Fibroblast of villous mesenchyme (primary cell): ENCODE data around the gene AFM. TPM values are rescaled to one million over a fixed set of nuclear protein-coding genes. Genes with fewer than 3 reads are reported as not detected.

Experiments
- DNase-seq: peaks from one replicate; pipeline ENCODE4 v3.0.0-alpha.2; 2010; ENCODE audit warnings: low read depth
- H3K4me3 ChIP-seq: 2 replicates; pipeline ENCODE4 v1.5.1; 2011; ENCODE audit warnings: low read depth, mild to moderate bottlenecking, low read length
- total RNA-seq: library from RNA; depleted of rRNA; stranded (reverse); fragments of >200 nt; gene quantifications from 2 replicates; pipeline ENCODE4 v1.2.3, GENCODE V29; 2012
- TF ChIP-seq, protein P1 (sequence below): IDR thresholded peaks from 2 replicates; pipeline ENCODE4 v1.5.1; 2012; ENCODE audit warnings: low read depth, mild to moderate bottlenecking, low read length; ENCODE audit not compliant: insufficient read depth

The AFM gene
- total RNA-seq, 1 donor: not detected

DNA sequence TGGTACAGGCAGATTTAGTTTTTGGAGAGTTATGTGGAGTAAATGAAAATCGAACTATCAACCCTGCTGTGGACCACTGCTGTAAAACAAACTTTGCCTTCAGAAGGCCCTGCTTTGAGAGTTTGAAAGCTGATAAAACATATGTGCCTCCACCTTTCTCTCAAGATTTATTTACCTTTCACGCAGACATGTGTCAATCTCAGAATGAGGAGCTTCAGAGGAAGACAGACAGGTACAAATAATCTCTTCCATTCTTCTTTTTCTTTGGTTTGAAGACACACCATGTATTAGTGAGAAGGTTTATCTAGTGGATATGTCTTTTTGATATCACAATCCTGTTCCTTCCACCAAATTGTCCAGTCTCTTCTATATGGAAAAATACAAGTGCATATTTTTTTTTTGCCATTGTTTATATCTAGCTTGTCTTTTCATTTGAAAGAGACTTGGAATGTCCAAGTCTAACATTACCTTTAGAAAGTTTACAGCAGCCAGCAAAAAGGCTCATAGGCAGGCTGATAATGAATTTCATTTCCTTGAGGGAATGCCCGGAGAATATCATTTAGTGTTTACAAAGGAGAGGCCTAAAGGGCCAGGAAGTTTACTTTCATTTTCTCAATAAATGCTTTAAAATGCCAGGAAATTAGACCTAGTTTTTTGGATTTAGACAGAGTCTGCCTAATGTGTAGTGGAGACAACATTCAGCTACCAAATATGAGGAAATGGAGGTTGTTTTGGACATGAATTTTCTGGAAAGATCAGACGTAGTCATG lies 18.6 kb downstream of the AFM start:
- peak; percentile 15 for DNase-seq
- TF ChIP-seq, protein P1, sequence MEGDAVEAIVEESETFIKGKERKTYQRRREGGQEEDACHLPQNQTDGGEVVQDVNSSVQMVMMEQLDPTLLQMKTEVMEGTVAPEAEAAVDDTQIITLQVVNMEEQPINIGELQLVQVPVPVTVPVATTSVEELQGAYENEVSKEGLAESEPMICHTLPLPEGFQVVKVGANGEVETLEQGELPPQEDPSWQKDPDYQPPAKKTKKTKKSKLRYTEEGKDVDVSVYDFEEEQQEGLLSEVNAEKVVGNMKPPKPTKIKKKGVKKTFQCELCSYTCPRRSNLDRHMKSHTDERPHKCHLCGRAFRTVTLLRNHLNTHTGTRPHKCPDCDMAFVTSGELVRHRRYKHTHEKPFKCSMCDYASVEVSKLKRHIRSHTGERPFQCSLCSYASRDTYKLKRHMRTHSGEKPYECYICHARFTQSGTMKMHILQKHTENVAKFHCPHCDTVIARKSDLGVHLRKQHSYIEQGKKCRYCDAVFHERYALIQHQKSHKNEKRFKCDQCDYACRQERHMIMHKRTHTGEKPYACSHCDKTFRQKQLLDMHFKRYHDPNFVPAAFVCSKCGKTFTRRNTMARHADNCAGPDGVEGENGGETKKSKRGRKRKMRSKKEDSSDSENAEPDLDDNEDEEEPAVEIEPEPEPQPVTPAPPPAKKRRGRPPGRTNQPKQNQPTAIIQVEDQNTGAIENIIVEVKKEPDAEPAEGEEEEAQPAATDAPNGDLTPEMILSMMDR: no peak
- peak overlapping the region; percentile 4 for H3K4me3 ChIP-seq

DNA sequence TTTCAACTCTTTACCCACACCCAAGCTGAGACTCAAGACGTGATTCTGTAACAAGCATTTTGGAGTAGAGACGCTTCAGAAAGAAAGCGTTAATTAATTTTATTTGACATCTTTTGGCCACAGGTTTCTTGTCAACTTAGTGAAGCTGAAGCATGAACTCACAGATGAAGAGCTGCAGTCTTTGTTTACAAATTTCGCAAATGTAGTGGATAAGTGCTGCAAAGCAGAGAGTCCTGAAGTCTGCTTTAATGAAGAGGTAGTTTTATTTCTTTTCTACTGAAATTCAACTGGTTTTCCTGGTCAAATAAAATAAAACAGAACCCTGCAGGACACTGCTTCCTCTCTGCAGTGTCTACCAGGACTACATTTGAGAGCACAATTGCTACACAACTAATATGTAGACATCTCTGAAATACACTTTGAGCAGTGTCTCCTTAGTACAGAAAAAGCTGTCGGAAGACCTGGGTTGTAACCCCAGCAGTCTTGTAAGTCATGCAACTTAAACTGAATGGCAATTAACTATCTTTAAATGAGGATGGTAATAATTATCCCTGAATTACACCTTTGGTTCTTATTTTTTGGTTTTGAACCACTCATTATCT lies 20.2 kb downstream of the AFM start:
- no peak overlapping the region for H3K4me3 ChIP-seq

DNA sequence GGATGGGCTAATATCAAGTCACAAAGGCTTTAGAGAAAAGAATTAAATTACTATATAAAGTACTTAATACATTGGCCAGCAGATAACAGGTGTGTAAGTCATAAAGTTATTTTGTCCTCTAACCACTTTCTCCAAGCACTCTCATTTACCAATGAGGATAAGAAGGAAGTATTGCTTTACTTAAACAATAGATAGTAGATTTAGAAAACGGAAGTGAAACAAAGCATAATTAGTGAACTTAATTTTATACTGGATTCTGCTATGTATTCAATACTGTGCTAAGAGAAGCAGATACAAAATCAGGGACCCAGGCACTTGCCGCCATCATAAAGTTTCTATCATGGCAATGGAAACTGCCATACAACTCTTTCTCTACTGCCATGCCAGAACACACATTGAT lies 24.0 kb downstream of the AFM start:
- no peak for DNase-seq
- TF ChIP-seq, protein P1: no peak

More for the DNA sequence above, 20.2 kb downstream of the AFM start:
- DNase-seq: peak; percentile 17
- TF ChIP-seq, protein P1: no peak

DNA sequence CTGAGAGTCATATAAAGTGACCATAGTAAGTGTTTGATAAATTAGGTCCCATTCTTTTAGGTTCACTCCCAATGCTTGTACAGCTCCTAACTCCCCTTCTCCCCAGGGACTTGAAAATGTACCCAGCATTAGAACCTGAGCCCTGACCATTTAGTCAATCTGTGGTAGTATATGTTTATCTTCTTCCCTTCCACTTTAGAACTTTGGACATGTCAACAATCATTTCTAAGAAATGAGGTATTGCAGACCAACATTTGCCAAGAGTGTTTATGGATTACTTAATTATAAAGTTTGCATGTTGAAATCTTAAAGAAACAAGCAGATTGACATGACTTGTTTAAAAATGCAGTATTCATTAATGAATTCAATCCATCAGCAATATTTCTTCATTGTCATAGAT lies 26.0 kb downstream of the AFM start:
- H3K4me3 ChIP-seq: no peak overlapping the region
- DNase-seq: peak; percentile 5
- TF ChIP-seq, protein P1: no peak

More for the DNA sequence above, 24.0 kb downstream of the AFM start:
- no peak overlapping the region for H3K4me3 ChIP-seq

DNA sequence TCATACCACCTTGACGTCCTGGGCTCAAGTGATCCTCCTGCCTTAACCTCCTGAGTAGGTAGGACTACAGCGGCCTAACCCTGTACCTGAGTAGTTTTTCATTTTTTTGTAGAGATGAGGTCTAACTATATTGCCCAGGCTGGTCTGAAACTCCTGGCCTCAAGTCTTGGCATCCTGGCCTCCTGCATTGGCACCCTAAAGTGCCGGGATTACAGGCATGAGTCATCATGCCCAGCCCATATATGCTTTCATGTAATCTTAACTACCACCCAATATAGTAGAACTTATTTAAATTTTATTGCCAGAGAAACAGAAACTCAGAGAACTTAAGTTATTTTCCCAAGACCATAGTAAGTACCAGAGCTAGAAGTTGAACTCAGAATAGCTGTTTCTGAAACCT lies 27.1 kb downstream of the AFM start:
- H3K4me3 ChIP-seq: no peak overlapping the region
- TF ChIP-seq, protein P1: no peak
- no peak for DNase-seq

DNA sequence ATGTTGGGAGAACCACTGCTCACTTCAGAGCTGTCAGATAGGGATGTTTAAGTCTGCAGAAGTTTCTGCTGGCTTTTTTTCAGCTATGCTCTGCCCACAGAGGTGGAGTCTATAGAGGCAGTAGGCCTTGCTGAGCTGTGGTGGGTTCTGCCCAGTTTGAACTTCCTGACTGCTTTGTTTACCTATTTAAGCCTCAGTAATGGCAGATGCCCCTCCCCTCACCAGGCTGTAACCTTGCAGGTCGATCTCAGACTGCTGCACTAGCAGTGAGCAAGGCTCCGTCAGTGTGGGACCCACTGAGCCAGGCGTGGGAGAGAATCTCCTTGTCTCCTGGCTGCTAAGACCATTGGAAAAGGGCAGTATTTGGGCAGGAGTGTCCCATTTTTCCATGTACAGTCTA lies 36.8 kb downstream of the AFM start:
- DNase-seq: no peak
- H3K4me3 ChIP-seq: no peak overlapping the region
- TF ChIP-seq, protein P1: no peak
